Skin epidermis (tissue), 12 donors: ENCODE data around the gene FOXC1.

Source experiments
- H3K27ac ChIP-seq, 21 experiments: fragments of 200-600 bp; sonication (generic) in 11 of 21; one replicate each; pipeline ENCODE4 v1.5.0; 2020; ENCODE audit warnings: mild to moderate bottlenecking in 3 of 21, inconsistent platforms in 2 of 21, moderate library complexity in 2 of 21
- H3K4me3 ChIP-seq, 7 experiments: fragments of 200-600 bp; sonication (generic) in 2 of 7; one replicate each; pipeline ENCODE4 v1.5.0; 2020; ENCODE audit warnings: inconsistent platforms in 2 of 7, mild to moderate bottlenecking in 2 of 7, moderate library complexity in 1 of 7

FOXC1 gene

GRCh38 chr6:1608222-1609040 lies 1.3 kb upstream of the FOXC1 start:
- Histone ChIP-seq H3K4me3 (peak overlapping the region in 5 of 7 experiments; percentile 60 to 65 (median 62)), H3K27ac (peak overlapping the region in 7 of 21 experiments; percentile 73 to 92 (median 78))

DNA sequence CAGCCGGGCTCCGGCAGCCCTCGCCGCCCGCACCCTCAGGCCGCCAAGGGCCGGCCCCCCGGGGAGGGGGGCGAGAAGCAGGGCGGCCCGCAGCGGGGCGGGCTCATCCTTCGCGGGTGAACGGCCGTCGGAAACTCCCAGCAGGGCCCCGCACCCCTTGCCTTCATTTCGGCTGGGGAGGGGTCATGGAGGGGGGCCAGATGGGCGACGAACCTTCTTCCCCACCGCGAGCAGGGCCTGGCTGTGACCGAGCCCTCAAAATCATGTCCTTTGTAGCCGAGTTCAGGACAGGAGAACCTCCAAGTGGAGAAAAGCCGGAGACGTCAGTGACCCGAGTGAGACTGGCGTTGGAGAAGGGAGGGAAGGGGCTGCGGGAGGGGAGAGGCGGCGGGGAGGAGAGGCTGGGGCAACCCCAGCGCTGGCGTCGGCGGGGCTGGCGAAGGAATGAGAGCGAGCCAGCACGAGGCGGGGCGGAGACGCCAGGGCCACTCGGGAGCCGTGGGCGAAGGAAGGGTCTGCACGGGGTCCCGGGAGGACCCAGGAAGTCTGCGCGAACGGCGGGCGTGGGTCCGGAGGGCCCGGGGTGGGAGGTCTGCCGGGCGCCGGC lies 571 bp upstream of the FOXC1 start:
- H3K4me3 ChIP-seq: peak overlapping the region; percentile 47 to 65 (median 61)

GRCh38 chr6:1610497-1611321 lies 994 bp downstream of the FOXC1 start:
- Histone ChIP-seq H3K27ac (peak overlapping the region in 19 of 21 experiments; percentile 42 to 91 (median 81)), H3K4me3 (peak overlapping the region; percentile 46 to 65 (median 61))

More for the DNA sequence above, 571 bp upstream of the FOXC1 start:
- peak overlapping the region in 17 of 21 experiments; percentile 23 to 92 (median 66) for H3K27ac ChIP-seq

- Histone ChIP-seq H3K27ac (peak overlapping the region in 17 of 21 experiments; percentile 52 to 91 (median 83)), H3K4me3 (peak overlapping the region; percentile 46 to 65 (median 61))
Measured at GRCh38 chr6:1611322-1611571, 1.5 kb downstream of the FOXC1 start.

GRCh38 chr6:1611572-1612298 lies 2.0 kb downstream of the FOXC1 start:
- H3K27ac ChIP-seq: peak overlapping the region in 18 of 21 experiments; percentile 13 to 91 (median 78)
- H3K4me3 ChIP-seq: peak overlapping the region; percentile 46 to 65 (median 61)

DNA sequence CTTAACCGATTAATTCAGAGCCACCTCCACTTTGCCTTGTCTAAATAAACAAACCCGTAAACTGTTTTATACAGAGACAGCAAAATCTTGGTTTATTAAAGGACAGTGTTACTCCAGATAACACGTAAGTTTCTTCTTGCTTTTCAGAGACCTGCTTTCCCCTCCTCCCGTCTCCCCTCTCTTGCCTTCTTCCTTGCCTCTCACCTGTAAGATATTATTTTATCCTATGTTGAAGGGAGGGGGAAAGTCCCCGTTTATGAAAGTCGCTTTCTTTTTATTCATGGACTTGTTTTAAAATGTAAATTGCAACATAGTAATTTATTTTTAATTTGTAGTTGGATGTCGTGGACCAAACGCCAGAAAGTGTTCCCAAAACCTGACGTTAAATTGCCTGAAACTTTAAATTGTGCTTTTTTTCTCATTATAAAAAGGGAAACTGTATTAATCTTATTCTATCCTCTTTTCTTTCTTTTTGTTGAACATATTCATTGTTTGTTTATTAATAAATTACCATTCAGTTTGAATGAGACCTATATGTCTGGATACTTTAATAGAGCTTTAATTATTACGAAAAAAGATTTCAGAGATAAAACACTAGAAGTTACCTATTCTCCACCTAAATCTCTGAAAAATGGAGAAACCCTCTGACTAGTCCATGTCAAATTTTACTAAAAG lies 2.7 kb downstream of the FOXC1 start:
- peak overlapping the region in 18 of 21 experiments; percentile 13 to 91 (median 78) for H3K27ac ChIP-seq

DNA sequence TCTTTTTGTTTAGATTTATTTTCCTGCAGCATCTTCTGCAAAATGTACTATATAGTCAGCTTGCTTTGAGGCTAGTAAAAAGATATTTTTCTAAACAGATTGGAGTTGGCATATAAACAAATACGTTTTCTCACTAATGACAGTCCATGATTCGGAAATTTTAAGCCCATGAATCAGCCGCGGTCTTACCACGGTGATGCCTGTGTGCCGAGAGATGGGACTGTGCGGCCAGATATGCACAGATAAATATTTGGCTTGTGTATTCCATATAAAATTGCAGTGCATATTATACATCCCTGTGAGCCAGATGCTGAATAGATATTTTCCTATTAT lies 3.2 kb downstream of the FOXC1 start:
- H3K27ac ChIP-seq: peak overlapping the region in 11 of 21 experiments; percentile 11 to 91 (median 82)
- H3K4me3 ChIP-seq: peak overlapping the region; percentile 31 to 65 (median 61)

More for the DNA sequence above, 2.7 kb downstream of the FOXC1 start:
- peak overlapping the region; percentile 46 to 65 (median 61) for H3K4me3 ChIP-seq

DNA sequence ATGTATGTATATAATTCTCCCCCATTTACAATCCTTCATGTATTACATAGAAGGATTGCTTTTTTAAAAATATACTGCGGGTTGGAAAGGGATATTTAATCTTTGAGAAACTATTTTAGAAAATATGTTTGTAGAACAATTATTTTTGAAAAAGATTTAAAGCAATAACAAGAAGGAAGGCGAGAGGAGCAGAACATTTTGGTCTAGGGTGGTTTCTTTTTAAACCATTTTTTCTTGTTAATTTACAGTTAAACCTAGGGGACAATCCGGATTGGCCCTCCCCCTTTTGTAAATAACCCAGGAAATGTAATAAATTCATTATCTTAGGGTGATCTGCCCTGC lies 3.6 kb downstream of the FOXC1 start:
- H3K27ac ChIP-seq: peak overlapping the region in 15 of 21 experiments; percentile 32 to 91 (median 77)

DNA sequence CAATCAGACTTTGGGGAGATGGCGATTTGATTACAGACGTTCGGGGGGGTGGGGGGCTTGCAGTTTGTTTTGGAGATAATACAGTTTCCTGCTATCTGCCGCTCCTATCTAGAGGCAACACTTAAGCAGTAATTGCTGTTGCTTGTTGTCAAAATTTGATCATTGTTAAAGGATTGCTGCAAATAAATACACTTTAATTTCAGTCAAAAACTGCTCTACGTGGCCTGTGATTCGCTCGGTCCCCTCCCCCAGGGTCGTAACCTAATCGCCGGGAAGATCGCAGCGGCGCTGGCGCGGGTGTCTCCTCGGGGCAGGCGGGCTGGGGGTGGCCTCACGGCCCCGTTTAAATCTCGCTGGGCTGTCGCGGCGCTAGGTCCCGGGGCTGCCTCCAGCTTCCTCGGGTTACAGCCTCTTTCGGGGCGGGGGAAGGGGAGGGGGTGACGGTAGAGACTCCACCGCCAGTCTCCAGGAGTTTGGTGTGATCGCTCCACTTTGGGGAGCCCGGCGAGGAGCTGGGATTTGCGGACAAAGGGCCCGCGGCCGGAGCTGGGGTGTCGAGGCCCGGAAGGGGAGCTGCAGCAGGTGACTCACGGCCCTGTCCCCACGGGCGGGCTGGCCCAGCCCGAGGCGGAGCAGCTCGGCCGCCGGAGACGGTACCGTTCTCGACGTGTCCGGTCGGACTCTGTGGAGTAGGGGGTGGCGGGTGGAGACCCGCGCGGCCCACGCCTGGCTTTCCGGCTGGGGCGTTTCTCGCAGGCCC lies 4.2 kb downstream of the FOXC1 start:
- H3K27ac ChIP-seq: peak overlapping the region in 19 of 21 experiments; percentile 25 to 91 (median 72)
- peak overlapping the region; percentile 31 to 65 (median 61) for H3K4me3 ChIP-seq

More for the DNA sequence above, 3.6 kb downstream of the FOXC1 start:
- H3K4me3 ChIP-seq: peak overlapping the region; percentile 31 to 65 (median 61)

- Histone ChIP-seq H3K4me3 (peak overlapping the region; percentile 31 to 65 (median 61)), H3K27ac (peak overlapping the region in 19 of 21 experiments; percentile 25 to 91 (median 72))
Measured at GRCh38 chr6:1614448-1615150, 4.9 kb downstream of the FOXC1 start.

DNA sequence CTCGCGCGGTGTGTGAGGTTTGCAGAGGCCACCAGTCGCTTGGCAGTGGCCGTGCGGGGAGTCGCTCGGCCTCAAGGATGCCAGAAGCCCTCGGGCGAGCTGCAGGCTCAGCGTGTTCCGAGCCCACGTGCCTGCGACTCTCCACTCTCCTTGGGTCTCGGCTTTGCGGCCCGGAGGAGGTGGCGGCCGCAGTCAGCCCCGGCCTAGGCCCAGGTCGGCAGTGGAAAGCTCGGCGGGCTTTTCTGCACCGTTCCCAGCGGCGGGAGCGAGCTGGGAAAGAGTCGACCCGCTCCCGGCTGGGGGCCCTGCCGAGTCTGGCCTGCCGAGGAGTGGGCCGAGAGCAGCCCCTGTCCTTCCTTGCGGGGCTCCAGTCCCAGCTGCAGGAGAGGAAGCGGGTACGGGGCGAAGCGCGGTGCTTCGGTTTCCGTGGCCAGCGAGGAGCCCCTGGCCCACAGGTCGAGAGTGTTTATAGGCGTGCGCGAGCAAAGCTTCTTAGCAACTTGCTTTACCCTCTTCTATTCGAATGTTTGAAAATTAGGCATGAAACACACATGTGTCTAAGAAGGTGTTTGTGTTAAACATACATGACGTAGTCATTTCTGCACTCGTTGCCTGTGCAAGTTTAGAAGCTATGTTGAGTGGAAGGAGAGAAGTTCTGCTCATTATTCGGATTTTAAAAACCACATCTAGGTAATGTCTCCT lies 5.6 kb downstream of the FOXC1 start:
- H3K27ac ChIP-seq: peak overlapping the region in 13 of 21 experiments; percentile 32 to 91 (median 77)
- H3K4me3 ChIP-seq: peak overlapping the region; percentile 31 to 65 (median 61)

GRCh38 chr6:1615853-1616420 lies 6.2 kb downstream of the FOXC1 start:
- Histone ChIP-seq H3K4me3 (peak overlapping the region in 2 of 7 experiments; percentile 46 to 61), H3K27ac (peak overlapping the region in 4 of 21 experiments; percentile 77 to 91 (median 86))

DNA sequence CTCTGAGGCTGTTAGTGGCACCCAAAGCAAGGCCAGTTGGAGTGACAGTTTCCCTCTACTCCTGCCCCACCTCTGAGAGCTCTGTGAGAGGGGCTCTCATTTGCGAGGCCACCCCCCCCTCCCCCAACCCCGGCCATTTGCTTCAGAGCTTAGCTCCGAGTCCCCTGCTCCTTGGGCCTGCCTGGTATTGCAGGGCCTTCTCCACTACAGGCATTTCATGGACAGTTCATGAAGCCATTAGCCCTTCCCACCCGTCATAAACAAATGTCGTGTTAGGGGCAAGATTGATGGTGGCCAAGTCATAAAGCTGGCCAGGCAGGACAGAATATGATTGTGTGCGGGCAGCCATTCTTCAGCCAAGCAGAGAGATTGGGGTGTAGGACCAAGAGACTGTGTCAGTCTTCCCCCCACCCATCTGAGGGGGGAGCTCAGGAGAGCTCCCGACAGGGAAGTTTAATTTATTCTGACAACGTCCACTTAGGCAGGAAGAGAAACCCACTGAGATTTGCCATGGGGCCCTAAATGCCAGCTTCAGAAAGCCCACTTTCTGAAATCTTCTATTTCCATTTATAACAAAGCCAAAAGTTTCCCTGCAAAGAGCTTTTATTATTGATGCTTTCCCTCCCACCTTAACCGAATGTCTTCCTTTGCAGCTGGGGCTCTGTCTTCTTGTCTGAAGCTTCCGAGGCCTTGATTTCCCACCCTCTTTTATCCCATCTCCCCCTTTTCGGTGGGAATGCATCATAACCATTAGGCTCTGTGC lies 7.2 kb downstream of the FOXC1 start:
- no peak overlapping the region for H3K4me3 ChIP-seq
- H3K27ac ChIP-seq: peak overlapping the region in 3 of 21 experiments; percentile 17 to 34 (median 22)

- H3K27ac ChIP-seq: peak overlapping the region in 1 of 21 experiments; percentile 22
Measured at GRCh38 chr6:1617466-1618310, 8.0 kb downstream of the FOXC1 start.

More at GRCh38 chr6:1617466-1618310, 8.0 kb downstream of the FOXC1 start:
- no peak overlapping the region for H3K4me3 ChIP-seq
